Ascending aorta (tissue), 2 donors: ENCODE measurements around the gene MYH15. TPM values are rescaled to one million over a fixed set of nuclear protein-coding genes. Genes with fewer than 3 reads are reported as not detected.

Source experiments
- DNase-seq, 2 donors: peaks; one replicate each; pipeline ENCODE4 v3.0.0-alpha.2; 2019; ENCODE audit warnings: low spot score in 2 of 2
- H3K27ac ChIP-seq, 2 donors: fragments of 200-600 bp; sonication (generic); one replicate each; pipeline ENCODE4 v1.5.1; 2016 to 2017; ENCODE audit warnings: mild to moderate bottlenecking in 1 of 2
- H3K27me3 ChIP-seq: fragments of 200-600 bp; sonication (generic); one replicate; pipeline ENCODE4 v1.5.1; 2017
- H3K36me3 ChIP-seq, 2 donors: fragments of 200-600 bp; sonication (generic); one replicate each; pipeline ENCODE4 v1.5.1; 2016
- H3K4me1 ChIP-seq, 2 donors: fragments of 200-600 bp; sonication (generic); one replicate each; pipeline ENCODE4 v1.5.1; 2016 to 2017; ENCODE audit warnings: mild to moderate bottlenecking in 1 of 2
- H3K4me3 ChIP-seq, 2 donors: fragments of 200-600 bp; sonication (generic); one replicate each; pipeline ENCODE4 v1.5.1; 2016 to 2017; ENCODE audit warnings: mild to moderate bottlenecking in 1 of 2
- H3K9me3 ChIP-seq, 2 donors: fragments of 200-600 bp; sonication (generic); one replicate each; pipeline ENCODE4 v1.5.1; 2016
- CTCF ChIP-seq, 3 experiments: fragments of 200-600 bp in 2 of 3; fragments of 450-650 bp in 1 of 3; sonication (generic) in 2 of 3; IDR thresholded peaks; one replicate each; pipeline ENCODE4 v1.5.1; 2016 to 2019; ENCODE audit warnings: antibody characterized with exemption in 3 of 3, mild to moderate bottlenecking in 1 of 3, moderate library complexity in 1 of 3
- intact Hi-C: fragments of 100-400 bp; cut with DNase I; formaldehyde crosslinking; loops from one replicate; pipeline ENCODE4 v1.15.1; 2023
- total RNA-seq: library from RNA; depleted of rRNA; stranded (reverse); fragments of >200 nt; gene quantifications from one replicate; pipeline ENCODE4 v1.1.0, GENCODE V29; 2016

The MYH15 gene
- total RNA-seq, 1 donor from 2014 or later: not detected

- intact Hi-C loops: no loop called here
- no peak for DNase-seq
- TF ChIP-seq CTCF (IDR thresholded peaks at IDR 0.05): no peak
Observed at GRCh38 chr3:108528459-108529252, 18.3 kb upstream of the MYH15 start.

GRCh38 chr3:108527817-108528216 lies 17.4 kb upstream of the MYH15 start:
- H3K27me3 ChIP-seq: no peaks in the 10 kb centered on the region
- intact Hi-C loops: no loop called here
- H3K4me1 ChIP-seq: no peaks in the 10 kb centered on the region
- no peak overlapping the region for H3K4me3 ChIP-seq
- no peaks in the 10 kb centered on the region for H3K36me3 ChIP-seq
- no peaks in the 10 kb centered on the region for H3K9me3 ChIP-seq
- TF ChIP-seq CTCF (IDR thresholded peaks at IDR 0.05): no peak
- H3K27ac ChIP-seq: no peak overlapping the region
- no peak for DNase-seq

More at GRCh38 chr3:108528459-108529252, 18.3 kb upstream of the MYH15 start:
- Histone ChIP-seq H3K27ac (peak overlapping the region in 1 of 2 donors; percentile 60), H3K36me3 (no peaks in the 10 kb centered on the region), H3K27me3 (no peaks in the 10 kb centered on the region), H3K4me3 (no peak overlapping the region), H3K9me3 (no peaks in the 10 kb centered on the region), H3K4me1 (no peaks in the 10 kb centered on the region)

GRCh38 chr3:108527109-108527508 lies 16.7 kb upstream of the MYH15 start:
- Histone ChIP-seq H3K4me1 (no peaks in the 10 kb centered on the region), H3K27me3 (no peaks in the 10 kb centered on the region), H3K27ac (no peak overlapping the region), H3K4me3 (no peak overlapping the region), H3K9me3 (no peaks in the 10 kb centered on the region), H3K36me3 (no peaks in the 10 kb centered on the region)
- no peak for TF ChIP-seq CTCF (IDR thresholded peaks at IDR 0.05)
- intact Hi-C loops: no loop called here
- no peak for DNase-seq

GRCh38 chr3:108525971-108526370 lies 15.6 kb upstream of the MYH15 start:
- Histone ChIP-seq H3K4me3 (no peak overlapping the region), H3K4me1 (no peaks in the 10 kb centered on the region), H3K27ac (no peak overlapping the region), H3K27me3 (no peaks in the 10 kb centered on the region), H3K36me3 (no peaks in the 10 kb centered on the region), H3K9me3 (no peaks in the 10 kb centered on the region)
- DNase-seq: no peak
- no peak for TF ChIP-seq CTCF (IDR thresholded peaks at IDR 0.05)
- intact Hi-C loops: no loop called here

- Histone ChIP-seq H3K4me3 (no peak overlapping the region), H3K4me1 (no peaks in the 10 kb centered on the region), H3K9me3 (no peaks in the 10 kb centered on the region), H3K27ac (no peak overlapping the region), H3K36me3 (no peaks in the 10 kb centered on the region), H3K27me3 (no peaks in the 10 kb centered on the region)
- intact Hi-C loops: no loop called here
- no peak for DNase-seq
- no peak for TF ChIP-seq CTCF (IDR thresholded peaks at IDR 0.05)
Observed at GRCh38 chr3:108525256-108525655, 14.9 kb upstream of the MYH15 start.
